ENCODE results near the gene ZNF319. TPM values are rescaled to one million over a fixed set of nuclear protein-coding genes. Genes with fewer than 3 reads are reported as not detected.
"Not testable (repeated sequence)": the region's sequence is repeated elsewhere in the genome, so short reads cannot be mapped to it uniquely, and the experiment has no call there.

The ZNF319 gene
- total RNA-seq, 1 experiment from 2014 or later: 2.8 TPM

- DNase-seq (ENCODE audit: low read depth): no peak
Measured at GRCh38 chr16:57979006-57979585, 21.4 kb downstream of the ZNF319 start.

- not testable (repeated sequence) for DNase-seq (ENCODE audit: low read depth)
Measured at GRCh38 chr16:57978070-57978465, 22.4 kb downstream of the ZNF319 start.

GRCh38 chr16:57977418-57978069 lies 22.9 kb downstream of the ZNF319 start:
- DNase-seq (ENCODE audit: low read depth): peak; percentile 15

- peak; percentile 13 for DNase-seq (ENCODE audit: low read depth)
Measured at GRCh38 chr16:57976331-57976796, 24.1 kb downstream of the ZNF319 start.

- no peak for DNase-seq (ENCODE audit: low read depth)
Measured at GRCh38 chr16:57972306-57972705, 28.2 kb downstream of the ZNF319 start.

- DNase-seq (ENCODE audit: low read depth): no peak
Measured at GRCh38 chr16:57971848-57972247, 28.6 kb downstream of the ZNF319 start.

GRCh38 chr16:57970970-57971369 lies 29.5 kb downstream of the ZNF319 start, which contains the start of gene CNGB1:
Gene CNGB1 (minus strand): TSS chr16:57971128. CDS start chr16:57967286, 3,842 bp downstream.
- DNase-seq (ENCODE audit: low read depth): no peak

GRCh38 chr16:57970319-57970718 lies 30.2 kb downstream of the ZNF319 start:
- no peak for DNase-seq (ENCODE audit: low read depth)

- DNase-seq (ENCODE audit: low read depth): no peak
Measured at GRCh38 chr16:57969451-57970123, 30.9 kb downstream of the ZNF319 start.

GRCh38 chr16:57967916-57968315 lies 32.6 kb downstream of the ZNF319 start:
- DNase-seq (ENCODE audit: low read depth): no peak

GRCh38 chr16:57966986-57967385 lies 33.5 kb downstream of the ZNF319 start:
- DNase-seq (ENCODE audit: low read depth): no peak

- no peak for DNase-seq (ENCODE audit: low read depth)
Measured at GRCh38 chr16:57966204-57966771, 34.2 kb downstream of the ZNF319 start.

- DNase-seq (ENCODE audit: low read depth): no peak
Measured at GRCh38 chr16:57964157-57964700, 36.2 kb downstream of the ZNF319 start.

GRCh38 chr16:57962756-57963155 lies 37.7 kb downstream of the ZNF319 start:
- no peak for DNase-seq (ENCODE audit: low read depth)

- DNase-seq (ENCODE audit: low read depth): no peak
Measured at GRCh38 chr16:57962046-57962445, 38.4 kb downstream of the ZNF319 start.

- no peak for DNase-seq (ENCODE audit: low read depth)
Measured at GRCh38 chr16:57961538-57961937, 38.9 kb downstream of the ZNF319 start.

- DNase-seq (ENCODE audit: low read depth): no peak
Measured at GRCh38 chr16:57960826-57961472, 39.5 kb downstream of the ZNF319 start.

- no peak for DNase-seq (ENCODE audit: low read depth)
Measured at GRCh38 chr16:57960310-57960709, 40.2 kb downstream of the ZNF319 start.

GRCh38 chr16:57959804-57960203 lies 40.7 kb downstream of the ZNF319 start:
- no peak for DNase-seq (ENCODE audit: low read depth)

- DNase-seq (ENCODE audit: low read depth): no peak
Measured at GRCh38 chr16:57959121-57959520, 41.4 kb downstream of the ZNF319 start.

- DNase-seq (ENCODE audit: low read depth): no peak
Measured at GRCh38 chr16:57958544-57958943, 41.9 kb downstream of the ZNF319 start.

All from HT1080 (cell line).